Activated CD8-positive, alpha-beta memory T cell treated with anti-CD3 and anti-CD28 coated beads for 4 hours (primary cell): ENCODE measurements around the gene CYB5D1.
"Not testable (repeated sequence)": the region's sequence is repeated elsewhere in the genome, so short reads cannot be mapped to it uniquely, and the experiment has no call there.

ENCODE experiments used
- DNase-seq, 2 donors: peaks; one replicate each; pipeline ENCODE4 v3.0.0-alpha.2; 2020; ENCODE audit warnings: low read depth in 2 of 2

The CYB5D1 gene

GRCh38 chr17:7856011-7856810 is 1.6 kb upstream of the CYB5D1 start:
- no peak for DNase-seq

GRCh38 chr17:7856811-7857712 is 741 bp upstream of the CYB5D1 start, which contains the start of gene NAA38:
Gene NAA38, minus strand, starts transcription at chr17:7857559. Its CDS starts 96 bp downstream, at chr17:7857463.
- DNase-seq: peak; percentile 87 to 93

DNA sequence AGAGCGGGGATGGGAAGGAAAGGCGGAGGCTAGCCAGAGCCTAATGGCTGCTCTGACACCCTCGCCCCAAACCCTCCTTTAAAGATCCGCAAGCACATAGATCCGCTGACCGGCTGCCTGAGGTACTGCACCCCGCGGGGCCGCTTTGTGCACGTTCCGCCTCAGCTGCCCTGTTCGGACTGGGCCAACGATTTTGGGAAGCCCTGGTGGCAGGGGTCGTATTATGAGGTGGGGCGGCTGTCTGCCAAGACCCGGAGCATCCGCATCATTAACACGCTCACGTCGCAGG is 663 bp downstream of the CYB5D1 start:
- no peak for DNase-seq

DNA sequence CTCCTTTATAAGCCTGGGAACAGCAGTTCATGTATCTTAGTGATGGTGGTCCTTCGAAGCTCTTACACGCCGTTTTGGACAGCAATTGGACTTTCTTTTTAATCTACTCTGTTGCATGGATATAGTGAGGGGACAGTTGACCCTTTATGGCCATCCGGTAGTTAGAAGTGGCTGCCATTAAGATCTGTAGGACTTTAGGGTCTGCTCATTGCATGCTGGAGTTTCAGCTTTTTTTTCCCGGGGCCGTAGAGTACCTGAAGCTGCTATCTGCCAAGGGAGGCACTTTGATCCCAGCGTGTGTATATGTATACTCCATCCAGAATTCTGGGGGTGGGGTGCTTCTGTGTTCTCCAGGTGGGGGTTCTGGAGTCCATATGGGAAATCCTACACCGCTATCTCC is 1.2 kb downstream of the CYB5D1 start:
- no peak for DNase-seq

- no peak for DNase-seq
These were observed 5.1 kb downstream of the CYB5D1 start for GRCh38 chr17:7862692-7863437.

DNA sequence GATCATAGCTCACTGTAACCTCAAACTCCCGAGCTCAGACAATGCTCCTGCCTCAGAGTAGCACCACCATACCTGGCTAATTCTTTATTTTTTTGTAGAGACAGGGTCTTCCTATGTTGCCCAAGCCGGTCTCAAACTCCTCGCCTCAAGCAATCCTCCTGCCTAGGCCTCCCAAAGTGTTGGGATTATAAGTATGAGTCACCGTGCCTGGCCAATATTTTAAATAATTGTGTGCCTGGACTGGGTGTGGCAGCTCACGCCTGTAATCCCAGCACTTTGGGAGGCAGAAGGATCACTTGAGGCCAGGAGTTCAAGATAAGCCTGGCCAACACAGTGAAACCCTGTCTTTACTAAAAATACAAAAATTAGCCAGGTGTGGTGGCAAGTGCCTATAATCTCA is 6.6 kb downstream of the CYB5D1 start:
- DNase-seq: not testable (repeated sequence)

GRCh38 chr17:7864995-7865650 is 7.3 kb downstream of the CYB5D1 start:
- no peak for DNase-seq

DNA sequence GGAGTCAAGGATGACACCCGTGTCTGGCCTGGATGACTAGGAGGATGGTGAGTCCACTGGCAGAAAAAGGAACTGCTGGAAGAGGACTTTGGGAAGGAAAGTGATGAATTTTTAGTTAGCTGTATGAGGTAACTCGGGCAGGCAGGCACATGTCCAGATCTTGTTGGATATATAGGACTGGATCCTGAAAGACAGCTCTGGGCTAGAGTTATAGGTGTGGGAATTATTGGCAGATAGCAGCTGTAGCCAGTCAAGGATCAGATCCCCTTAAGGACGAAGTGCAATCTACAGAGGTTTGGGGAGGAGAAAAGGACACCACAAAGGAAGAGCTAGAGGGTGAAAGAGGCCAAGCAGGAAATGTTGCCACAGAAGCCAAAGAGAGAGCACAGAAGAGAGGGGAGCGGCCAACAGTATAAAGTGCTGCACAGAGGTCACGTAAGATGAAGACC is 10.1 kb downstream of the CYB5D1 start:
- DNase-seq: no peak

DNA sequence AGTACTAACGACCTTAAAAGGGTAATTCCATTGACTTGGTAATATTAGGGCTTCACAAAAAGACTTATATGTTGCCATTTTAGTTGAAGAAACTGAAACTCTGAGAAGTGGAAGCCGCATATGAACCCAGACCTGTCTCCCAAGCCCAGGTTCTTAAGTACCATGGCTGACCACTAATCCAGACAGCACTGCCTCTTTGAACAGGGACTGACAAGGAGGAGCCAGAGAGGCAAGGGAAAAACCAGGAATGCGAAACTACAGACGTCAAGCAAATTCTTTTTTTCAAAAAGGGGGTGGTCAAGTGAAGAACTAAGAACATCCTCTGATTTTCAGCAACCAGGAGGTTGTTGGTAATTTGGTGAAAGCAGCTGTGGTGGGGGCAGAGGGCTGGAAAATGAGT is 15.2 kb downstream of the CYB5D1 start:
- DNase-seq: no peak

DNA sequence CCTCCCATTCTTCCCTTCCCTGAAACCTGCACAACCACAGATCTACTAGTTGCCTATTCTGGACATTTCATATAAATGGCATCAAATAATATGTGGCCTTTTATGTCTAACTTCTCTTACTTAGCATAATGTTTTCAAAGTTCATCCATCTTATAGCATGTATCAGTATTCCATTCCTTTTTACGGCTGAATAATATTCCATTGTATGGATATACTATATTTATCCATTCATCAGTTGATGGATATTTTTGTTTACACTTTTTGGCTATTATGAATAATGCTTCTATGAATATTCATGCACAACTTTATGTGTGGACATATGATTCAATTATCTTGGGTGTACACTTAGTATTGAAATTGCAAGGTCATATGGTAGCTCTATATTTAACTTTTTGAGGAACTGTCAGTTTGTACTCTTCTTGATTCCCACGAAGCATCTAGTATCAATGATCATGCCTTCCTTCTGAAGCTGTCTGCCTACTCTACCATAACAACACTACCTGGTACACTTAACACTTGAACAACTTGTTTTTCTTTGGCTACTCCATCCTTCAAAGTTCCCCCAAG is 18.1 kb downstream of the CYB5D1 start:
- DNase-seq: no peak

- no peak for DNase-seq
These were observed 20.4 kb downstream of the CYB5D1 start for GRCh38 chr17:7878234-7878633.

GRCh38 chr17:7880076-7880868 is 22.5 kb downstream of the CYB5D1 start:
- no peak for DNase-seq

GRCh38 chr17:7881276-7882054 is 23.7 kb downstream of the CYB5D1 start:
- no peak for DNase-seq

GRCh38 chr17:7882068-7882467 is 24.3 kb downstream of the CYB5D1 start:
- no peak for DNase-seq

GRCh38 chr17:7882629-7883028 is 24.8 kb downstream of the CYB5D1 start:
- DNase-seq: no peak

GRCh38 chr17:7883781-7884386 is 26.1 kb downstream of the CYB5D1 start:
- DNase-seq: no peak

DNA sequence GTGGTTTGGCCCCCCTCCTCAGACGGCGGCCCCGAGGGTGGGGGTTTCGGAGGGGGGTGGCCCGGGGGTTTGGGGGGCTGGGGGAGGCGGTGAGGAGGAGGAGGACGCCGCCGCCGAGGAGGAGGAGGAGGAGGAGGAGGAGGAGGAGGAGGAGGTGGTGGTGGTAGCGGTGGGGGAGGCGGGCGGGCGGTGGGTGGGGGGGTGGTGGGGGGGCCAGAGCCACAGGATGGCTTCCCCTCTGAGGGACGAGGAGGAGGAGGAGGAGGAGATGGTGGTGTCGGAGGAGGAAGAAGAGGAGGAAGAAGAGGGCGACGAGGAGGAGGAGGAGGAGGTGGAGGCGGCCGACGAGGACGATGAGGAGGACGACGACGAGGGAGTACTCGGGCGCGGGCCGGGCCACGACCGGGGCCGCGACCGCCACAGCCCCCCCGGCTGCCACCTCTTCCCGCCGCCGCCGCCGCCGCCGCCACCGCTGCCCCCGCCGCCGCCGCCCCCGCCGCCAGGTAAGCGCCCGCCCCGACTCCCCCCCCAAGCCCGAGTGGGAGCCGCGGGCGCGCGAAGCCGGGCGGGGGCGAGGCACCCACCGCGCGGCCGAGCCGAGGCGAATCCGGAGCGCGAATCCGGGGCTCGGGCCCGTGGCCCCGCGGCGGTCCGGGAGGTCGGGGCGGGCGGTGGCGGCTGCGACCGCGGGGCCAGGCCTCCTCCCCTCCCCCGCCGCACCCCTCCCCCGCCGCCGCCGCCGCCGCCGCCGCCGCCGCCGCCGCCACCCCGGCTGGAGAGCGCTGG is 27.0 kb downstream of the CYB5D1 start:
- DNase-seq: peak; percentile 19 to 24
